ENCODE results near the gene FBXO7.

Gene FBXO7

GRCh38 chr22:32546935-32547334 is 72.3 kb downstream of the FBXO7 start:
- no peaks in the 10 kb centered on the region for H3K36me3 ChIP-seq (ENCODE audit: insufficient read depth)
- H3K4me2 ChIP-seq: no peak overlapping the region
- no peaks in the 10 kb centered on the region for H3K79me2 ChIP-seq (ENCODE audit: insufficient read depth, low read depth)
- no peak overlapping the region for H3K9ac ChIP-seq
- peaks cover 6% of the 10 kb centered on the region for H3K4me1 ChIP-seq (ENCODE audit: low read depth, poor library complexity, severe bottlenecking)
- no peak overlapping the region for H3K27ac ChIP-seq
- no peak overlapping the region for H3K4me3 ChIP-seq (IDR thresholded peaks at IDR 0.05; ENCODE audit: insufficient read depth, low read depth, low read length)
- TF ChIP-seq CTCF (conservative IDR thresholded peaks at IDR 0.05; ENCODE audit: low read depth, low read length): no peak
- no peaks in the 10 kb centered on the region for H4K20me1 ChIP-seq (ENCODE audit: insufficient read depth)
- H3K27me3 ChIP-seq (ENCODE audit: insufficient read depth, low read depth): no peaks in the 10 kb centered on the region
- H2AFZ ChIP-seq (ENCODE audit: low read depth): no peak overlapping the region

GRCh38 chr22:32548039-32548438 is 73.4 kb downstream of the FBXO7 start:
- Histone ChIP-seq H3K36me3 (ENCODE audit: insufficient read depth) (no peaks in the 10 kb centered on the region), H3K4me2 (no peak overlapping the region), H3K4me3 (IDR thresholded peaks at IDR 0.05; ENCODE audit: insufficient read depth, low read depth, low read length) (no peak overlapping the region), H2AFZ (ENCODE audit: low read depth) (no peak overlapping the region), H3K27ac (no peak overlapping the region), H3K9ac (no peak overlapping the region), H4K20me1 (ENCODE audit: insufficient read depth) (no peaks in the 10 kb centered on the region), H3K27me3 (ENCODE audit: insufficient read depth, low read depth) (no peaks in the 10 kb centered on the region), H3K4me1 (ENCODE audit: low read depth, poor library complexity, severe bottlenecking) (no peaks in the 10 kb centered on the region), H3K79me2 (ENCODE audit: insufficient read depth, low read depth) (no peaks in the 10 kb centered on the region)
- TF ChIP-seq CTCF (conservative IDR thresholded peaks at IDR 0.05; ENCODE audit: low read depth, low read length): no peak
